ENCODE measurements around the gene ZNF8. TPM values are rescaled to one million over a fixed set of nuclear protein-coding genes. Genes with fewer than 3 reads are reported as not detected.

The ZNF8 gene
- total RNA-seq, 4 donors from 2014 or later, result 3.0 to 12.8 (median 8.9) TPM

GRCh38 chr19:58315580-58315979 is 36.8 kb downstream of the ZNF8 start:
- no peak for DNase-seq (ENCODE audit: low spot score in 2 of 2)
- WGBS, 2 donors, result 94 to 96% methylated on average over 2 of the region's 2 CpGs

GRCh38 chr19:58317476-58318072 is 38.8 kb downstream of the ZNF8 start:
- 61 to 64% methylated on average over 7 of the region's 7 CpGs for WGBS, 2 donors
- intact Hi-C loops (cut with DNase I; ENCODE audit: low total_unique reads), result no loop called here
- TF ChIP-seq, protein P1, sequence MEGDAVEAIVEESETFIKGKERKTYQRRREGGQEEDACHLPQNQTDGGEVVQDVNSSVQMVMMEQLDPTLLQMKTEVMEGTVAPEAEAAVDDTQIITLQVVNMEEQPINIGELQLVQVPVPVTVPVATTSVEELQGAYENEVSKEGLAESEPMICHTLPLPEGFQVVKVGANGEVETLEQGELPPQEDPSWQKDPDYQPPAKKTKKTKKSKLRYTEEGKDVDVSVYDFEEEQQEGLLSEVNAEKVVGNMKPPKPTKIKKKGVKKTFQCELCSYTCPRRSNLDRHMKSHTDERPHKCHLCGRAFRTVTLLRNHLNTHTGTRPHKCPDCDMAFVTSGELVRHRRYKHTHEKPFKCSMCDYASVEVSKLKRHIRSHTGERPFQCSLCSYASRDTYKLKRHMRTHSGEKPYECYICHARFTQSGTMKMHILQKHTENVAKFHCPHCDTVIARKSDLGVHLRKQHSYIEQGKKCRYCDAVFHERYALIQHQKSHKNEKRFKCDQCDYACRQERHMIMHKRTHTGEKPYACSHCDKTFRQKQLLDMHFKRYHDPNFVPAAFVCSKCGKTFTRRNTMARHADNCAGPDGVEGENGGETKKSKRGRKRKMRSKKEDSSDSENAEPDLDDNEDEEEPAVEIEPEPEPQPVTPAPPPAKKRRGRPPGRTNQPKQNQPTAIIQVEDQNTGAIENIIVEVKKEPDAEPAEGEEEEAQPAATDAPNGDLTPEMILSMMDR (IDR thresholded peaks at IDR 0.05), result no peak
- DNase-seq (ENCODE audit: low spot score in 2 of 2), result no peak
- H3K4me3 ChIP-seq (ENCODE audit: low read depth, poor library complexity, severe bottlenecking), result no peak overlapping the region

More at GRCh38 chr19:58315580-58315979, 36.8 kb downstream of the ZNF8 start:
- TF ChIP-seq, protein P1 (IDR thresholded peaks at IDR 0.05), result no peak
- TF ChIP-seq POLR2A (IDR thresholded peaks at IDR 0.05), result no peak
- H3K4me3 ChIP-seq (ENCODE audit: low read depth, poor library complexity, severe bottlenecking), result no peak overlapping the region
- intact Hi-C loops (cut with DNase I; ENCODE audit: low total_unique reads), result no loop called here

- H3K4me3 ChIP-seq (ENCODE audit: low read depth, poor library complexity, severe bottlenecking), result no peak overlapping the region
- TF ChIP-seq POLR2A (IDR thresholded peaks at IDR 0.05), result no peak
- TF ChIP-seq, protein P1 (IDR thresholded peaks at IDR 0.05), result no peak
- DNase-seq (ENCODE audit: low spot score in 2 of 2), result no peak
- intact Hi-C loops (cut with DNase I; ENCODE audit: low total_unique reads), result no loop called here
- 79 to 96% methylated on average over 3 to 4 of the region's 4 CpGs for WGBS, 2 donors
Measured at GRCh38 chr19:58318297-58318696, 39.5 kb downstream of the ZNF8 start.

DNA sequence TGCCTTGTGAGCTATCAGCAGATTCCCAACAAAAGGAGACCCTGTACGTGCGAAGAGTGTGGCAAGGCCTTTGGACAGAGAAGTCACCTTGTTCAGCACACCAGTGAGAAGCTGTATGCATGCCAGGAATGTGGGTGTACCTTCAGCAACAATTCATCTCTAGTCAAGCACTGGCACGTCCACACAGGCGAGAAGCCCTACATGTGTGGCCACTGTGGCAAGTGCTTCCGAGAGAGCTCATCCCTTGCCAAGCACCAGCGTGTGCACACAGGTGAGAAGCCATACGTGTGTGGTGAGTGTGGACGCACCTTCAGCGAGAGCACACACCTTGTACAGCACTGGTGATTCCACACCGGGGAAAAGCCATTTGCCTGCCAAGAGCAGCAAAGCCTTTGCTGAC is 40.5 kb downstream of the ZNF8 start:
- intact Hi-C loops (cut with DNase I; ENCODE audit: low total_unique reads), result no loop called here
- no peak for TF ChIP-seq POLR2A (IDR thresholded peaks at IDR 0.05)
- TF ChIP-seq, protein P1 (IDR thresholded peaks at IDR 0.05), result no peak
- no peak for DNase-seq (ENCODE audit: low spot score in 2 of 2)
- 54 to 61% methylated on average over 10 of the region's 10 CpGs for WGBS, 2 donors
- no peak overlapping the region for H3K4me3 ChIP-seq (ENCODE audit: low read depth, poor library complexity, severe bottlenecking)

- H3K4me3 ChIP-seq (ENCODE audit: low read depth, poor library complexity, severe bottlenecking), result no peak overlapping the region
Measured at GRCh38 chr19:58325311-58326022, 46.7 kb downstream of the ZNF8 start.

More at GRCh38 chr19:58325311-58326022, 46.7 kb downstream of the ZNF8 start:
- no peak for DNase-seq (ENCODE audit: low spot score in 2 of 2)
- TF ChIP-seq, protein P1 (IDR thresholded peaks at IDR 0.05), result no peak
- no peak for TF ChIP-seq POLR2A (IDR thresholded peaks at IDR 0.05)
- intact Hi-C loops (cut with DNase I; ENCODE audit: low total_unique reads), result no loop called here
- 76 to 77% methylated on average over 6 of the region's 6 CpGs for WGBS, 2 donors
